GM18868 (cell line): ENCODE data around the gene NADSYN1.
A peak's percentile ranks its signal among the peaks of the same experiment; 100 is the strongest.
"Not testable (repeated sequence)": the region's sequence is repeated elsewhere in the genome, so short reads cannot be mapped to it uniquely, and the experiment has no call there.

ENCODE experiments used
- ATAC-seq: cut with Tn5 transposase; IDR thresholded peaks from one replicate; pipeline ENCODE4 v1.9.1; 2021; ENCODE audit warnings: mild to moderate bottlenecking, moderate library complexity; ENCODE audit not compliant: unreplicated experiment

Gene NADSYN1

GRCh38 chr11:71518506-71519471, 65.8 kb downstream of the NADSYN1 start:
- ATAC-seq, result no peak

- ATAC-seq, result no peak
These were observed 66.5 kb downstream of the NADSYN1 start for GRCh38 chr11:71519546-71519945.

GRCh38 chr11:71525188-71525937, 72.4 kb downstream of the NADSYN1 start:
- no peak for ATAC-seq

GRCh38 chr11:71525938-71526495, 73.0 kb downstream of the NADSYN1 start:
- ATAC-seq, result no peak

- not testable (repeated sequence) for ATAC-seq
These were observed 74.0 kb downstream of the NADSYN1 start, which contains the start of gene KRTAP5-7 for GRCh38 chr11:71526796-71527575. KRTAP5-7 (plus strand) TSS chr11:71527267; CDS start chr11:71527301, 34 bp downstream.

- no peak for ATAC-seq
These were observed 74.7 kb downstream of the NADSYN1 start for GRCh38 chr11:71527576-71528210.

- no peak for ATAC-seq
These were observed 77.6 kb downstream of the NADSYN1 start for GRCh38 chr11:71530602-71531001.

- no peak for ATAC-seq
These were observed 79.1 kb downstream of the NADSYN1 start for GRCh38 chr11:71532036-71532610.

GRCh38 chr11:71534711-71535608, 82.0 kb downstream of the NADSYN1 start:
- ATAC-seq, result not testable (repeated sequence)

GRCh38 chr11:71535825-71536224, 82.8 kb downstream of the NADSYN1 start:
- no peak for ATAC-seq

GRCh38 chr11:71537537-71537936, 84.5 kb downstream of the NADSYN1 start:
- no peak for ATAC-seq

GRCh38 chr11:71537977-71538665, 85.1 kb downstream of the NADSYN1 start, which contains the start of gene KRTAP5-8:
KRTAP5-8 (plus strand) TSS chr11:71538025; CDS start chr11:71538056, 31 bp downstream.
- not testable (repeated sequence) for ATAC-seq

GRCh38 chr11:71538666-71538990, 85.6 kb downstream of the NADSYN1 start:
- ATAC-seq, result no peak

- no peak for ATAC-seq
These were observed 86.0 kb downstream of the NADSYN1 start for GRCh38 chr11:71539017-71539416.

- ATAC-seq, result peak; percentile 68
These were observed 87.0 kb downstream of the NADSYN1 start for GRCh38 chr11:71539971-71540370.

GRCh38 chr11:71540521-71541304, 87.7 kb downstream of the NADSYN1 start:
- peak; percentile 64 for ATAC-seq

GRCh38 chr11:71542382-71542781, 89.4 kb downstream of the NADSYN1 start:
- no peak for ATAC-seq
